HPDE6-E6E7 (cell line): ENCODE measurements around the gene TMSB4Y.

ENCODE experiments used
- DNase-seq: peaks from one replicate; pipeline ENCODE4 v3.0.0; 2011; ENCODE audit warnings: missing footprints; ENCODE audit errors: extremely low spot score

The TMSB4Y gene

DNA sequence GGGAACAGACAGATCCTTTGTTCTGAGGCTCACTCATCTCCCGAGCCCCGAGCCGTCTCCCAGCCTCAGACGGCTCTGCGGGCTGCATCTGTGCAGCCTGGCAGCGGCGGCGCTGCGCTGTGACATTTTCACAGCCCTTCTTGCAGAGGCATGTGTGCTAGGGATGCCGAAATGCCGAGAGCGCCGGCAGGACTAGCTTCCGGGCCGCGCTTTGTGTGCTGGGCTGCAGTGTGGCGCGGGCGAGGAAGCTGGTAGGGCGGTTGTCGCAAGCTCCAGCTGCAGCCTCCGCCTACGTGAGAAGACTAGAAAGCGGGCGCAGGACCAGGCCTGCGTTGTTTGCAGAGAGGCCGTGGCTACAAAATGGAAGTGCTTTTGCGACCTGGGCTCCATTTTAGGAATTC, at the start of gene TMSB4Y:
Gene TMSB4Y, plus strand, starts transcription at position 332 of the 401 bp plus-strand sequence.
- DNase-seq = no peak

DNA sequence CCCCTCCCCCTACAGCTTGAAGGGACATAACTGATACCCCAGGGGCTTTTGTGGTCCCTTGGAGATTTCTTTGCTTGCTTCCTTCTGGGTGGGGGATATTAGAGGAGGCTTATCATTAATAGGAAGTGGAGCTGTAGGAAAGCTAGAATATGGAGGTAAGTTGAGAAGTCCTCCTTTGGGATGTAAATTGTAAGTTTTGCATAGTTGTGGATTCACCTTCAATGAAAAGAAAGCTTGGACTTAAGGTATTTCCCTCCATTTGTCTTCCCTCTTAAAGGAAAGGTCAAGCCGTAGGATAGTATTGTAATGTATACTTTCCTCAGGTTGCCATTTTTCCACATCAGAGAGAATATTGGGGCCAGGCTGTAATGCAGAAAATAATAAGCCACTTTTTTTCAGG, 39.5 kb upstream of the TMSB4Y start:
- no peak for DNase-seq

DNA sequence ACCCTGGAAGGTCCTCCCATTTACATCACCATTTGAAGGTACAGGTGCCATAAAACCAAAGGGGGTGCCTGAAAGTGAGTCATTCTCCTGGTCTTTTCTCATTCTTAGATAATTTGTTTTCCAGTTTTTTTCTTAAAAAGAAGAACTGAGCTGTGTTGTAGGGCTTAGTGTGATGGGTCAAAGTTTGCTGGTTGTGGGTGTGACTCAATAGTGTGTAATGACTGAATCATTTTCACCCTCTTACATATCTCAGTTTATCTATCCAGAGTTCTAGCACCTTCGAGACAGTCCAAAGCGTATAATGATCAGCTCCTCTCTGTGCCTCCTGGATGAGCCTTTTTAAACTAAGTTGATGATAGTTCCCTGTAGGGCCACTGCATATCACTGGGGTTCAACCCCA, 32.6 kb upstream of the TMSB4Y start:
- no peak for DNase-seq

DNA sequence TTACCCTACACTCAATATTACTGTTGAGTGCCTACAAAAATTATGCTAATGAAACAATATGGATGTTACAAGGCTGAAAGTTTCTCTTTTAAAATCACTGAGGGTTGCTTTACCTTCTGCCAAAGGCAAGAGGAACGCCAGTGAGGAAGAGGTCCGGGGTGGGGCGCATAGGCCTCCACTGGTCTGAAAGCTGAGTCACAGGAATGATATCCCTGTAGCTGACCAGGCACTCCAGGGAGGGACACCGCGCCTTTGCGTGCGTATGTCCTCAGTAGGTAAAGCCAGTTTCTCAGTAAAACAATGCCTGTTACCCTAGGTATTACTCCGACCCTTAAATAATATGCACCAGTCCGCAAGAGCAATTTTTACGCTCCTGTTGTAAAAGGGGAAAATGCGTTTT, 1.4 kb upstream of the TMSB4Y start:
- DNase-seq = no peak

DNA sequence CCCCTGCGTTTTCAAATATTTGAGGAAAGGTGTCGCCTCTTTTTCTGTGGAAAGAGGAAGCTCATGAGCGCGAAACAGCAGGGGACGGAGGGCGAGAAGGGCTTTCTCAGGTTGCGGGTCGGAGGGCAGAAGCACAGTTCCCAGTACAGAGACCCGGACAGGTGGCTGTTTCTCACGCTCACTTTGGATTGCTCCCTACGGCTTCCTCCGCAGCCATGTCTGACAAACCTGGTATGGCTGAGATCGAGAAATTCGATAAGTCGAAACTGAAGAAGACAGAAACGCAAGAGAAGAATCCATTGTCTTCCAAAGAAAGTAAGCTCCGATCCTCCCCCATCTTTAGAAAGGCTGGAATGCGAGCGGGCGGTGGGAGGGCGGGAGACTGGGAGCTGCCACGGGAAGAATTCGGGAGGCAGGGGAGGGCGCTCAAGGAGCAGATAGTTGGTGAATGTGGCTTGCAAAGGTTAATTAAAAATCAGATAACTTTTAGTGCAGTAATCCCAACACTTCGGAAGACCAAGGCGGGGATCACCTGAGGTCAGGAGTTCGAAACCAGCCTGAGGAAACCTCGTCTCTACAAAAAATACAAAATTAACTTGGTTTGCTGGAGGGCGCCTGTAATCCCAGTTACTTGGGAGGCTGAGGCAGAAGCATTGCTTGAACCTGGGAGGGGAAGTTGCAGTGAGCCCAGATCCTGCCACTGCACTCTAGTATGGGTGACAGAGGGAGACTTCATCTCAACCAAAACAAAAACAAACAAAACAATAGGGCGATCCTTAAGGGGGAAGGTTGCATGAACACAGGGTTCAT, 627 bp downstream of the TMSB4Y start:
- no peak for DNase-seq

DNA sequence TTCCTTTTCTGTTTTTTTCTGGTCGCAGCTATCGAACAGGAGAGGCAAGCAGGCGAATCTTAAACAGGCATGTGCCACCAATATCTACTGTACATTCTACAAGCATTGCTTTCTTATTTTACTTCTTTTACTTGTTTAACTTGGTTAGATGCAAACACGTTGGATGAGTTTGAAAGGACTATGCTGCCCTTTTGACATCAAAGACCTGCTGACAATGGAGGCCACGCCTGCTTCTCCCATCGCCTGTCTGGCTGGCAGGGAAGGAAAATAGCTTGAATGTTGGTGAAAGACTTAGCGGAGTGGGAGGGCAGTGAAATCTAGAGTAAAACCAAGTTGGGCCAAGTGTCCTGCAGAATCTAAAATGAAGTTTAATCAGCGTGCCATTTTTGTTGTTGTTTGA, 1.5 kb downstream of the TMSB4Y start:
- DNase-seq = no peak

DNA sequence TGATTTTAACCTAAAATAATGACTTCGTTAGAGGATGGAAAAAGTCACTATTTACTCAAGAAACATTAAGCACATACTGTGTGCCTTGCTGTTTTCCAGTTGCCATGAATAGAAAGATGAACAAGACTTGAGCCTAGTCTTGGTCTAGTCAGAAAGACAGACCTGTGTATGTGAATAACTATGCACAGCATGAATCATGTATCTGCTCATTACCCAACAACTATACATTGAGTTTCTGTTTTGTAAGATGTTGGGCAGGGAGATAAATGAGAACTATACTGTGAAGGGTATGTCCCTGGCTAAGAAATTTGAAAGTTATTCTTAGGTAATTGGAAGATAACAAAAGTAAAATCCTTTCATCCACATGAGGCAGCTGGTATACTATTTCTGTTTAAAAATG, 4.3 kb downstream of the TMSB4Y start:
- DNase-seq = no peak

DNA sequence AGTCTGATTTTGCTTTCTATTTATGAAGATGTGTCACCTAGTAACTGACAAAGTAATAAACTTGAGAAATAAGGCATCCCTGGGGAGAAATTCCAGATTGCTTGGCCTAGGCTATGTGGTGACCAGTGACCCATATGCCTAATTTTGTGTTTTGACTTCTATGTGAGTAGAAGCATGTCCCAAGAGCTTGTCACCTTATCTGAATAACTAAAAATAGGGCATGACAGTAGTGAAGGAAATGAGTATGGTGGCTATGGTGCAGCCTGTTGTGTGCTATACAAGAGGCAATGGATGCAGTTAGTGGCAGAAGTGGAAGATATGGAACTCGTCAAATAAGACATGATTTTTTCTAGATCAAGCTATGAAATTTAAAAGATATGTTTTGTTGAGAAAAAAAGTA, 15.3 kb downstream of the TMSB4Y start:
- DNase-seq = no peak

DNA sequence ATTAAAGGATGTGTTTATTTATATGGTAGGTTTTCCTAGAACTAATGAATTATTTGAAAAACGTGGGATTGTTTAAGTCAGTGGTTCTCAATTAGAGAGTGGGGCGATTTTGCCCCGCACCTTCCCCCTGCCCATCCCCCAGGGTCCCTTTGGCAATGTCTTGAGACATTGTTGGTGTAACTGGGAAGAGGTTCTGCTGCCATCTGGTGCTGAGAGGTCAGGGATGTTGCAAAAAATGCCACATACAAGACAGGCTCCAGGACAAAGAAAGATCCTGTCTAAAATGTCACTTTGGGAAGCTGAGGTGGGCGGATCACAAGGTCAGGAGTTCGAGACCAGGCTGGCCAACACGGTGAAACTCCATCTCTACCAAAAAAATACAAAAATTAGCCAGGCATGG, 25.8 kb downstream of the TMSB4Y start:
- DNase-seq = no peak

DNA sequence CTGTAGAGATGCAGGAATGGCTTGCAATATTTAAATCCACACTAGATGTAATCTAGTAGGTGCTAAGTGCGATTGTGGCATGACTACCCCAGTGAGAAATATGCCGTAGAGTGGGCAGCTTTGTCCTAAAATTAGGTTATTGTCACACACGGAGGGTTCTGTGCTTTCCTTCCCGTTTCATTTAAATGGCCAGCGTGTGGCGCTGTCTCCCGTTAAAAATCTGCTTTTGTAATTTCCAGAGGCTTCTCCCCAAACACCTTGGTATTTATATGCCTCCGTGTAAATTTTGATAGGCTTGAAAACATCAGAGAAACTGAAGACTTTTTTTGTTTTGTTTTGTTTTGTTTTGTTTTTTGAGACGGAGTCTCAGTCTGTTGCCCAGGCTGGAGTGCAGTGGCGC, 34.9 kb downstream of the TMSB4Y start:
- DNase-seq = no peak

DNA sequence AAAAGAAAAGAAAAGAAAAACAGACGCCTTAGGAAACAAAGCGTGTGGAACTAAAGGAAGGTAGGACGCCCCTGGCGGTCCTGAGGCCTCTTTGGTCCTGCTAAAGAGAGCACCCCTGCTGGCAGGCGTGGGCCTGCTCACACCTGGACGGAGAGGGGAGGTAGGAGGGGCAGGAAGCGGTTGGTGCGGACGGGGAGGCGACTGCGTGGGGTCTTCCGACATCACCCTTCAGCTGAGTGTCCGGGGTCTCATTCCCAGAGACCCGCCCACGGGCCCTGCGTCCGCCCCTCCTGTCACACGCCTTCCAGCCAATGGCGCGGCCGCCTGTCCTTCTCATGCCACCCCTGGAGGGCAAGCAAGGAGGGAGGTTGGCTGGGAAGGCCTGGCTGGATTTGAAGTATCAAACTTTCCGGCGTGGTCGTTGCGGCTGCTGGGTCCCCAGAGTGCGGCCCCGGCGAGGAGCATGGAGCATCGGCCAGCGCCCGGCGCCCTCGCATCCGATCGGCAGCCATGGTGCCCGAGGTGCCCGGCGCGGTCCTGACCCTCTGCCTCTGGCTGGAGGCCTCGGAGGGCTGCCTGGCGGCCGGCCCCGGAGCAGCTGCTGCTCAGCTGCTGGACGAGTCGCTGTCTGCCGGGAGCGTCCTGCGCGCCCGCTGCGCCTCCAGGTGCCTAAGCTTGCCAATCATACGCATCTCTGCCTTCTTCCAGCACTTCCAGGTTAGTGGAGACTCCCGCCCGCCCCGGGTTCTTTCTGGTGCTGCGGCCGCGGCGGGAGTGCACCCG, 47.8 kb downstream of the TMSB4Y start:
- DNase-seq = no peak

DNA sequence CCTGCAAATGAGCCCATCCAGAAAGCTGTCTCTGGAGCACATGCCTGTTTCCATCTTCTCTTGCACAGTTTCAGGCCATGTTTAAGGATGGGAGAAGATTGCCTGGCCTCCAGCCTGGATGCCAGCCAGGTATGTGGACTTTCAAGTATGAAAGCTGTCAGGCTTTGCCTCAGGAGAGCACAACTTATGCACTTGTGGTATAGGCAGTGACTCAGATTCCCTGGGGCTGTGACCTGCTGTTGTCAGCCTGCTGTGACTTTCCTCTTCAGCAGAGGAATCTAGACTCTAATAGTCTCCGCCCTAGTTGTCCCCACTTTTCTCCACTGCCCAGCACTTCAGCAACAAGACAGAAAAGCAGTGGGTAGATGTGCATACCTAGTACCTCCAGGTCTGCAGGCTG, 51.0 kb downstream of the TMSB4Y start:
- DNase-seq = no peak
